Fibroblast of lung (primary cell): Measurements from ENCODE around the gene CD3E.

Experiments used
- EZH2 ChIP-seq: IDR thresholded peaks from 2 replicates; pipeline ENCODE4 v1.5.1; 2012; ENCODE audit warnings: low read length, control low read depth, mild to moderate bottlenecking; ENCODE audit errors: missing control alignments
- TF ChIP-seq, protein P1 (sequence below), 2 donors: IDR thresholded peaks in 1 of 2; conservative IDR thresholded peaks in 1 of 2; 1 replicate in 1 of 2; 2 replicates in 1 of 2; pipeline ENCODE4 v1.5.1; 2011 to 2012; ENCODE audit warnings: low read length in 2 of 2, control low read depth in 1 of 2, inconsistent platforms in 1 of 2, low read depth in 1 of 2, mild to moderate bottlenecking in 1 of 2

GRCh38 chr11:118295199-118295598 lies 9.3 kb upstream of the CD3E start:
- TF ChIP-seq, protein P1, sequence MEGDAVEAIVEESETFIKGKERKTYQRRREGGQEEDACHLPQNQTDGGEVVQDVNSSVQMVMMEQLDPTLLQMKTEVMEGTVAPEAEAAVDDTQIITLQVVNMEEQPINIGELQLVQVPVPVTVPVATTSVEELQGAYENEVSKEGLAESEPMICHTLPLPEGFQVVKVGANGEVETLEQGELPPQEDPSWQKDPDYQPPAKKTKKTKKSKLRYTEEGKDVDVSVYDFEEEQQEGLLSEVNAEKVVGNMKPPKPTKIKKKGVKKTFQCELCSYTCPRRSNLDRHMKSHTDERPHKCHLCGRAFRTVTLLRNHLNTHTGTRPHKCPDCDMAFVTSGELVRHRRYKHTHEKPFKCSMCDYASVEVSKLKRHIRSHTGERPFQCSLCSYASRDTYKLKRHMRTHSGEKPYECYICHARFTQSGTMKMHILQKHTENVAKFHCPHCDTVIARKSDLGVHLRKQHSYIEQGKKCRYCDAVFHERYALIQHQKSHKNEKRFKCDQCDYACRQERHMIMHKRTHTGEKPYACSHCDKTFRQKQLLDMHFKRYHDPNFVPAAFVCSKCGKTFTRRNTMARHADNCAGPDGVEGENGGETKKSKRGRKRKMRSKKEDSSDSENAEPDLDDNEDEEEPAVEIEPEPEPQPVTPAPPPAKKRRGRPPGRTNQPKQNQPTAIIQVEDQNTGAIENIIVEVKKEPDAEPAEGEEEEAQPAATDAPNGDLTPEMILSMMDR (conservative IDR thresholded peaks at IDR 0.05 in 1 of 2, IDR thresholded peaks at IDR 0.05 in 1 of 2; ENCODE audit: low read depth in 1 of 2, low read length in 2 of 2) = no peak
- no peak for TF ChIP-seq EZH2
